Fibroblast of skin of scalp (primary cell): ENCODE measurements around the gene RASSF8.

Experiments
- DNase-seq: peaks from one replicate; pipeline ENCODE4 v3.0.0-alpha.2; 2013

Gene RASSF8

GRCh38 chr12:26127404-26127803 lies 168.9 kb downstream of the RASSF8 start:
- no peak for DNase-seq

GRCh38 chr12:26128168-26128567 lies 169.7 kb downstream of the RASSF8 start:
- peak; percentile 17 for DNase-seq
